Ovary (tissue), 10 donors: ENCODE measurements around the gene CD2BP2. TPM values are rescaled to one million over a fixed set of nuclear protein-coding genes. Genes with fewer than 3 reads are reported as not detected.

Experiments
- DNase-seq, 5 donors: peaks; one replicate each; pipeline ENCODE4 v3.0.0-alpha.2; 2019 to 2020
- H3K27ac ChIP-seq, 2 donors: fragments of 200-600 bp; one replicate each; pipeline versions ENCODE4 v1.5.1 to v1.8.0; 2019 to 2022
- H3K27me3 ChIP-seq: fragments of 200-600 bp; one replicate; pipeline ENCODE4 v1.8.0; 2022
- H3K36me3 ChIP-seq: fragments of 200-600 bp; sonication (generic); one replicate; pipeline ENCODE4 v1.5.1; 2019
- H3K4me1 ChIP-seq: one replicate; pipeline ENCODE4 v1.8.1; 2013; ENCODE audit warnings: mild to moderate bottlenecking, moderate library complexity; ENCODE audit not compliant: insufficient read depth
- H3K4me3 ChIP-seq: fragments of 200-600 bp; sonication (generic); one replicate; pipeline ENCODE4 v1.5.1; 2017
- H3K9me3 ChIP-seq, 2 donors: fragments of 200-600 bp in 1 of 2; sonication (generic) in 1 of 2; one replicate each; pipeline versions ENCODE4 v1.5.1 to v1.8.1; 2013 to 2019; ENCODE audit warnings: mild to moderate bottlenecking in 1 of 2, moderate library complexity in 1 of 2
- EP300 ChIP-seq: sonication (generic); formaldehyde crosslinking; IDR thresholded peaks from one replicate; pipeline ENCODE4 v1.6.1; 2017; ENCODE audit warnings: antibody characterized with exemption
- POLR2A ChIP-seq: fragments of 450-650 bp; IDR thresholded peaks from one replicate; pipeline ENCODE4 v1.6.1; 2017; ENCODE audit warnings: antibody characterized with exemption, mild to moderate bottlenecking, moderate library complexity
- WGBS, 3 donors: extraction: QIAGEN DNeasy Blood & Tissue Kit in 1 of 3; methylation state at CpG; one replicate each; pipeline versions ENCODE4 v1.1.5 to v1.1.7; 2013 to 2017; 5-methylcytosine and 5-hydroxymethylcytosine counted together
- intact Hi-C, 4 donors: fragments of 100-400 bp; cut with DNase I; formaldehyde crosslinking; loops; one replicate each; pipeline versions ENCODE4 v1.11.0 to v1.15.1; 2022 to 2023
- long read RNA-seq, 3 donors: library from polyadenylated mRNA in 2 of 3; unstranded in 2 of 3; transcript quantifications; one replicate each; pipeline ENCODE4 v2.0.0 and lab custom pipeline, GENCODE V29; 2021 to 2026
- polyA plus RNA-seq, 2 donors: library from polyadenylated mRNA; stranded (reverse); fragments of 200-250 nt in 1 of 2; fragments of 350-450 nt in 1 of 2; fragmentation: Illumina TruSeq in 1 of 2; extraction: RNeasy Lipid Tissue Mini Kit (QIAGEN cat#74804) in 1 of 2; gene quantifications; one replicate each; pipeline ENCODE4 v1.2.3, GENCODE V29; 2013 to 2014
- total RNA-seq, 7 donors: library from RNA; depleted of rRNA in 2 of 7; stranded (reverse); fragments of >200 nt in 2 of 7; fragmentation: NEBNext Ultra II Directional in 3 of 7; extraction: Animal tissue kit (Norgen Biotek cat#: 25700) in 3 of 7; gene quantifications; one replicate each; pipeline versions ENCODE4 v1.1.0 to v1.2.4, GENCODE V29; 2016 to 2023
- TF ChIP-seq, protein P1 (sequence below), 3 donors: fragments of 450-650 bp in 2 of 3; fragments of 200-600 bp in 1 of 3; IDR thresholded peaks; one replicate each; pipeline versions ENCODE4 v1.5.1 to v1.8.0; 2016 to 2022; ENCODE audit warnings: antibody characterized with exemption in 3 of 3, mild to moderate bottlenecking in 1 of 3
- donor health status: DM: no; HTN: no; CAD: no; lungs with moderate emphysema.
- donor health status: DM: no; HTN: no; CAD: no.
- donor health status: Bipolar disorder and iron deficiency.
- donor health status: DM: yes; HTN: yes; CAD: no.
- donor health status: DM: no; HTN: no; CAD: no.
- donor health status: DM: yes; HTN: yes; CAD: no.

The CD2BP2 gene
- 10 to 100 TPM; 29.2 to 68.3 (median 64.7) TPM for total RNA-seq
- polyA plus RNA-seq, result 10 to 100 TPM; 44.1 to 81.7 TPM
- long read RNA-seq, donor 1, transcript CD2BP2-203 (6 exons, 1,417 nt), result minor isoform, 17 of 352 reads
- long read RNA-seq, donor 1, transcript CD2BP2-201 (7 exons, 3,421 nt), result major isoform, 268 of 352 reads
- long read RNA-seq, donor 1, partial matches to known transcripts, result 16 of 352 reads
- long read RNA-seq, donor 1, other reads (novel, unspliced or antisense), result 51 of 352 reads
- long read RNA-seq, donor 2, transcript CD2BP2-201 (7 exons, 3,421 nt), result major isoform, 22 of 33 reads
- long read RNA-seq, donor 2, partial matches to known transcripts, result 8 of 33 reads
- long read RNA-seq, donor 2, other reads (novel, unspliced or antisense), result 0 of 33 reads
- long read RNA-seq, donor 3, transcript CD2BP2-201 (7 exons, 3,421 nt), result major isoform, 104 of 162 reads
- long read RNA-seq, donor 3, transcript CD2BP2-203 (6 exons, 1,417 nt), result minor isoform, 5 of 162 reads
- long read RNA-seq, donor 3, partial matches to known transcripts, result 39 of 162 reads
- long read RNA-seq, donor 3, other reads (novel, unspliced or antisense), result 14 of 162 reads

DNA sequence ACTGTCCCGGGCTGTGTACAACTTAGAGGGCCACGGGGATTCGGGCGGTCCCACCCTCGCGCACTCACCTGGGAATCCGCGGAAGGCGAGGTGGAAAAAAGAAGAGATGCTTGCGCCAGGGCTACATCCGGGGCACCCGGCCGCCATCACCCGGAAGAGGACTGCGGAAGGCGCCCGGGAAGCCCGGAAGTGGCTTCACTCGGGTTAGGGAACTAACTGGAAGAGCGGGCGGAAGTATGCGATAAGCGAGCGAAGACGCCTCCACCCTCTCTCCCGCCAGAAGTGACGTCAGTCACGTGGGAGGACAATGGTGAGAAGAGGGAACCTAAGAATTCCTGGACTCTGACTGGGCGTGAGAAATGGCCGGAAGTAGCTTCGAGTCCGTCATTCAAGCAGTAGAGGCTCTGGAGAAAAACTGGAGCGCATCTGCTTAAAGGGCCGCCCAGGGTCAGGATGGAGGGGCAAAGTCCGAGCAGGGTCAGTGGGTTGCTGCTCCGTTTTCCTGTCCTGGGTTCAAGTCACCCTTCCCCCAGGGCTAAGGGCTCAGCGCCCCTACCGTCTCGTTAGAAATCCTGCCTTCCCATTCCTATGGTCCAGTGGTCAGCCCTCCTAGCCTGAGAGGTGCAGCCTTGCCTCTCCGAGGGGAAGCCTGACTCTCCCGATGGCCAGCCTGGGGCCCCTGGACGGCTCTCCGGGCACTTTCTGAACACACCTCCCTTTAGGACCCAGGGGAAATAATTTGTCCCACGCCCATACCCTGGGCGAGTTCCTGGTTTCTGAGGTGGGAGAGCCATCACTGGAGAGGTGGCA, at the start of gene CD2BP2:
CD2BP2 (minus strand) TSS at position 165 of the 810 bp plus-strand sequence. CDS start 627 bp downstream, outside the sequence.
- intact Hi-C loops, result no loop called here
- DNase-seq, result peak; percentile 96 to 99 (median 97)
- Histone ChIP-seq H3K27ac (peak within 1 kb of the TSS; percentile 64 to 82), H3K27me3 (no peaks in the 10 kb centered on the region), H3K4me3 (peak within 1 kb of the TSS; percentile 94), H3K9me3 (no peaks in the 10 kb centered on the region), H3K36me3 (no peaks in the 10 kb centered on the region), H3K4me1 (peaks cover 23% of the 10 kb centered on the region)
- 0% methylated on average over 44 to 45 of the region's 45 CpGs for WGBS, 3 donors
- peak; percentile 45 for TF ChIP-seq POLR2A
- TF ChIP-seq, protein P1, sequence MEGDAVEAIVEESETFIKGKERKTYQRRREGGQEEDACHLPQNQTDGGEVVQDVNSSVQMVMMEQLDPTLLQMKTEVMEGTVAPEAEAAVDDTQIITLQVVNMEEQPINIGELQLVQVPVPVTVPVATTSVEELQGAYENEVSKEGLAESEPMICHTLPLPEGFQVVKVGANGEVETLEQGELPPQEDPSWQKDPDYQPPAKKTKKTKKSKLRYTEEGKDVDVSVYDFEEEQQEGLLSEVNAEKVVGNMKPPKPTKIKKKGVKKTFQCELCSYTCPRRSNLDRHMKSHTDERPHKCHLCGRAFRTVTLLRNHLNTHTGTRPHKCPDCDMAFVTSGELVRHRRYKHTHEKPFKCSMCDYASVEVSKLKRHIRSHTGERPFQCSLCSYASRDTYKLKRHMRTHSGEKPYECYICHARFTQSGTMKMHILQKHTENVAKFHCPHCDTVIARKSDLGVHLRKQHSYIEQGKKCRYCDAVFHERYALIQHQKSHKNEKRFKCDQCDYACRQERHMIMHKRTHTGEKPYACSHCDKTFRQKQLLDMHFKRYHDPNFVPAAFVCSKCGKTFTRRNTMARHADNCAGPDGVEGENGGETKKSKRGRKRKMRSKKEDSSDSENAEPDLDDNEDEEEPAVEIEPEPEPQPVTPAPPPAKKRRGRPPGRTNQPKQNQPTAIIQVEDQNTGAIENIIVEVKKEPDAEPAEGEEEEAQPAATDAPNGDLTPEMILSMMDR (IDR thresholded peaks at IDR 0.05), result peak in 1 of 3 donors; percentile 13
- TF ChIP-seq EP300, result peak; percentile 92

DNA sequence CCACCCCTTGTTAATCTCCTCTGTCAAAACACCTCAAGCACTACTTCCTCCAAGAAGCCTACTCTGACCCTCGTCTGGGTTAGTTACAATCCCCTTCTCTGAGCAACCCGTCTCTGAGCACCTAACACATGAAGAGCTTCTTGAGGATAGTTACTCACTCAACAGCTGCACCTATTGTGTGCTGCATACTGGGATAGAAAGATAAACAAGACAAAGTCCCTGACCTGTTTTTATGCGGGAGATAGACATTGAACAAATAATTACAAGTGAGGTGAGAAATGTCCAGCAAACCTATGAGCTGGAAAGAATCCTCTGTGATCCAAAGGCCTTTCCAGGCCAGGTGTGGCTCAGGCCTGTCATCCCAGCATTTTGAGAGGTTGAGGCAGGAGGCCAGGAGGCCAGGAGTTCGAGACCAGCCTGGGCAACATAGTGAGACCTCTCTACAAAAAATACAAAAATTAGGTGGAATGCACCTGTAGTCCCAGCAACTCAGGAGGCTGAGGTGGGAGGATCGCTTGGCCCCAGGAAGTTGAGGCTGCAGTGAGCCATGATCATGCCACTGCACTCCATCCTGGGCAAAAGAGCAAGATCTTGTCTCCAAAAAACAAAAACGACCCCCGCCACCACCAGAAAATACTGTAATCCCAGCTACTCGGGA, 46.8 kb upstream of the CD2BP2 start:
- Histone ChIP-seq H3K27me3 (no peaks in the 10 kb centered on the region), H3K4me1 (no peaks in the 10 kb centered on the region), H3K36me3 (no peaks in the 10 kb centered on the region), H3K4me3 (no peak overlapping the region), H3K9me3 (no peaks in the 10 kb centered on the region), H3K27ac (no peak overlapping the region)
- DNase-seq, result no peak
- no peak for TF ChIP-seq POLR2A
- no peak for TF ChIP-seq EP300
- TF ChIP-seq, protein P1 (IDR thresholded peaks at IDR 0.05), result no peak
- intact Hi-C loops, result loop anchor here in 1 of 4 donors (10.0 kb wide), 1 partner anchor 337 kb away; the partner anchor contains the start of gene ALDOA
- 77 to 83% (median 77%) methylated on average over 8 of the region's 8 CpGs for WGBS, 3 donors

DNA sequence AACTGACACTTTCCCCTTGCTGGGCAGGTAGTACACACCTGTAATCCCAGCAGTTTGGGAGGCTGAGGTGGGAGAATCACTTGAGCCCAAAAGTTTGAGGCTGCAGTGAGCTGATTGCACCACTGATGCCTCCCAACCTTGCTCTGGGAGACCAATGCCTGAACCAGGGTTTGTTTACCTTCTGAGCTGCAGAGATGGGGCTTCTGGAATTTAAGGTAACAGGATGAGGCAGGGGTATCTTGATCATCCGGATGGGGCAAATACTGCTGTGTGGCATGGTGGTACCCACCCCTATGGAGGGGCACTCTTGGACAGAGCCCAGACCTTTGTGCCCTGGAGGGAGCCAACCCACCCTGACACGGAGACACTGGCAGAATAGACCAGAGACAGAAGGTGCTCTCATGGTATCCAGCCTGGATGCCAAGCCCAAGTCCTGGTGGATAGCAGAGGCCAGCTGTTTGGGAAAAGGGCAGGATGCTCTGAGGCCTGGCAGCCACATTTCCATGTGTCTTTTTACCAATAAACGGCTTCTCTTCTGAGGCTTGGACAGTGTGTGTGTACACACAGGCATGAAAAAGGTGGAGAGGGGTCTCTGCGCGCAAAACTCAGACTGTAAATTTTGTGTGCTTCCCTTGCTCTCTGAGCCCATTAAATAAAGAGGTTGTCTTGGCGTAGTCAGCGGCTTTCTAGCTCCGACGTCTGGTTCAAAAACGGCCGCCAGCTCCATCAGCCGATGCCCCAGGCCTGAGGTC, 44.5 kb upstream of the CD2BP2 start:
- Histone ChIP-seq H3K27ac (peak overlapping the region; percentile 62 to 85), H3K9me3 (no peaks in the 10 kb centered on the region), H3K27me3 (no peaks in the 10 kb centered on the region), H3K36me3 (no peaks in the 10 kb centered on the region), H3K4me1 (peaks cover under 1% of the 10 kb centered on the region), H3K4me3 (peak overlapping the region; percentile 46)
- DNase-seq, result no peak
- WGBS, 3 donors, result 3 to 6% (median 4%) methylated on average over 11 to 12 of the region's 12 CpGs
- TF ChIP-seq EP300 (no peak), POLR2A (no peak)
- intact Hi-C loops, result loop anchor here in 1 of 4 donors (10.0 kb wide), 2 partner anchors 305 to 335 kb away; partner anchors contain the start of genes ALDOA, TBX6 and YPEL3

DNA sequence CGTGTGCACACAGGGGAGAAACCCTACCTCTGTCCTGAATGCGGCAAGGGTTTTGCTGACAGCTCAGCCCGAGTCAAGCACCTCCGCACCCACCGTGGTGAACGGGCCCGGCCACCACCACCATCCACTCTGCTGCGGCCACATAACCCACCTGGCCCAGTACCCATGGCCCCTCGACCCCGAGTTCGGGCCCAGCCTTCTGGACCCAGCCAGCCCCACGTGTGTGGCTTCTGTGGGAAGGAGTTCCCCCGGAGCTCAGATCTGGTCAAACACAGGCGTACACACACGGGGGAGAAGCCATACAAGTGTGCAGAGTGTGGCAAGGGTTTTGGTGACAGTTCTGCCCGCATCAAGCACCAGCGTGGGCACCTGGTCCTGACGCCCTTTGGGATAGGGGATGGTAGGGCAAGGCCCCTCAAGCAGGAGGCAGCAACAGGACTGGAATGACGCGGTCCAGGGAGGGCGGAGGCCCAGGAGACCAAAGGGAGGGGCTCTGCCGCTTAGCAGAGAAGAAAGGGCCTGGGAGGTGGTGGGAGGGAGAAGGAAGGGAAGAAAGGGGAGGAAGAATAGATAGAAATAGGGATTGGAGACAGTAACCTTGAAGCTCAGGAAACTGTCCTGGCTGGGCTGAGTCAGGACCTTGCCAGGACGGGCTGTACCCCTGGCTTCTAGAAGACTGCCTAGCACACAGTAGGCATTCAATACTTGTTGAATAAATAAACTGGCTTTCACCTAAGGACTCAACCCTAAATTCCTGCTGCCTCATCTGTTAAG, 43.7 kb upstream of the CD2BP2 start:
- Histone ChIP-seq H3K27ac (peak overlapping the region in 1 of 2 donors; percentile 85), H3K4me3 (no peak overlapping the region), H3K4me1 (peaks cover 2% of the 10 kb centered on the region), H3K27me3 (no peaks in the 10 kb centered on the region), H3K36me3 (no peaks in the 10 kb centered on the region), H3K9me3 (no peaks in the 10 kb centered on the region)
- 61 to 71% (median 64%) methylated on average over 23 of the region's 23 CpGs for WGBS, 3 donors
- no peak for DNase-seq
- intact Hi-C loops, result loop anchor here in 1 of 4 donors (10.0 kb wide), 1 partner anchor 304 kb away; the partner anchor contains the start of genes TBX6 and YPEL3
- TF ChIP-seq, protein P1 (IDR thresholded peaks at IDR 0.05), result no peak
- no peak for TF ChIP-seq EP300
- no peak for TF ChIP-seq POLR2A
